ENCODE results near the gene ADCY5. TPM values are rescaled to one million over a fixed set of nuclear protein-coding genes. Genes with fewer than 3 reads are reported as not detected.

The ADCY5 gene
- polyA plus RNA-seq, 1 donor = 10.6 TPM

DNA sequence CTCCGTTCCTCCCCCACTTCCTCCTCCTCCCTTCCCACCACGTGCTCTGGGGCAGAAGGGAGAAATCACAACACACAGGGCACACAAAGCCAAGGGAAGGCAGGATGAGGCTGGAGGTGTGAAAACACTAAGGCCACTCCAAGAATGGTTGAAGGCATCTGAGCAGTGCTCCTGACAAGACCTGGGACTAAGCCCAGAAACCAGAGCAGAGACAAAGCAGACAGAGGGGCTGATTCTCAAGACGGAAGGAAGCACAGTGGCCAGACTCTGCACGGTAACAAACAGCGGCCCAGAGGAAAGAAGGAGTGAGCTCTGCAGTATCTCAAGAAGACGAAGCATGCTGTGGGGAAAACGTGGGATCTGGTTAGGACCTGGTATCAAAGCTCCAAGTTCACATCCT lies 78.1 kb downstream of the ADCY5 start:
- no peak overlapping the region for H3K4me3 ChIP-seq (ENCODE audit: low read length)

GRCh38 chr3:123369085-123369484 lies 79.8 kb downstream of the ADCY5 start:
- H3K9me3 ChIP-seq (ENCODE audit: control insufficient read depth, low read depth, low read length) = no peaks in the 10 kb centered on the region
- H3K4me1 ChIP-seq (ENCODE audit: control insufficient read depth, insufficient read depth, low read length) = no peaks in the 10 kb centered on the region
- no CpG with 5 or more reads among the region's 3 CpGs for WGBS (ENCODE audit: insufficient coverage, low lambda C conversion rate)
- H3K36me3 ChIP-seq (ENCODE audit: control insufficient read depth, insufficient read depth, low read length) = no peaks in the 10 kb centered on the region
- no peaks in the 10 kb centered on the region for H3K27me3 ChIP-seq (ENCODE audit: control insufficient read depth, insufficient read depth, low read length)
- no peak for DNase-seq
- H3K4me3 ChIP-seq (ENCODE audit: low read length) = no peak overlapping the region
- H3K27ac ChIP-seq (ENCODE audit: low read length) = no peak overlapping the region

More for the DNA sequence above, 78.1 kb downstream of the ADCY5 start:
- Histone ChIP-seq H3K27ac (ENCODE audit: low read length) (no peak overlapping the region), H3K9me3 (ENCODE audit: control insufficient read depth, low read depth, low read length) (no peaks in the 10 kb centered on the region), H3K36me3 (ENCODE audit: control insufficient read depth, insufficient read depth, low read length) (no peaks in the 10 kb centered on the region), H3K4me1 (ENCODE audit: control insufficient read depth, insufficient read depth, low read length) (no peaks in the 10 kb centered on the region), H3K27me3 (ENCODE audit: control insufficient read depth, insufficient read depth, low read length) (no peaks in the 10 kb centered on the region)
- WGBS (ENCODE audit: insufficient coverage, low lambda C conversion rate) = no CpG with 5 or more reads among the region's 7 CpGs
- no peak for DNase-seq

- Histone ChIP-seq H3K27ac (ENCODE audit: low read length) (no peak overlapping the region), H3K4me3 (ENCODE audit: low read length) (no peak overlapping the region), H3K4me1 (ENCODE audit: control insufficient read depth, insufficient read depth, low read length) (no peaks in the 10 kb centered on the region), H3K9me3 (ENCODE audit: control insufficient read depth, low read depth, low read length) (no peaks in the 10 kb centered on the region), H3K27me3 (ENCODE audit: control insufficient read depth, insufficient read depth, low read length) (no peaks in the 10 kb centered on the region), H3K36me3 (ENCODE audit: control insufficient read depth, insufficient read depth, low read length) (no peaks in the 10 kb centered on the region)
- no CpG with 5 or more reads among the region's 9 CpGs for WGBS (ENCODE audit: insufficient coverage, low lambda C conversion rate)
- no peak for DNase-seq
Observed at GRCh38 chr3:123367467-123368154, 81.3 kb downstream of the ADCY5 start.

- Histone ChIP-seq H3K36me3 (ENCODE audit: control insufficient read depth, insufficient read depth, low read length) (no peaks in the 10 kb centered on the region), H3K4me1 (ENCODE audit: control insufficient read depth, insufficient read depth, low read length) (no peaks in the 10 kb centered on the region), H3K27ac (ENCODE audit: low read length) (no peak overlapping the region), H3K9me3 (ENCODE audit: control insufficient read depth, low read depth, low read length) (no peaks in the 10 kb centered on the region), H3K27me3 (ENCODE audit: control insufficient read depth, insufficient read depth, low read length) (no peaks in the 10 kb centered on the region), H3K4me3 (ENCODE audit: low read length) (no peak overlapping the region)
- 58% methylated on average over 5 of the region's 6 CpGs for WGBS (ENCODE audit: insufficient coverage, low lambda C conversion rate)
- no peak for DNase-seq
Observed at GRCh38 chr3:123365450-123366143, 83.3 kb downstream of the ADCY5 start.

DNA sequence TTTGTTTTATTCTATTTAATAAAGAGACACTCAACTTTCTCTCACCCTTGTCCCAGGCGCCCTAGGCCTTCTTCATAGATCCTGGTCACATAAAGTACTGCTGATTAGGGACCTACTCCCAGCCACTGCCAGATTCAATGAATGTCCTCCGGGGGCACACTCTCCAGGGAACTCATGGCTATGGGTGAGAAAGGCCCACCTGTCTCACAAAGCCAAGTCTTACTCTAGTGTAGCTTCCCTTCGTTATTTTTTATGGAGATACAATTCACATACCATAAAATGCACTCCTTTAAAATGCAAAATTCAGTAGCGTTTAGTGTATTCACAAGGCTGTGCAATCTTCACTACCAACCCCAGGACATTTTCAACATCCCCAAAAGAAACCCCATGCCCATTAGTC lies 87.8 kb downstream of the ADCY5 start:
- no peaks in the 10 kb centered on the region for H3K36me3 ChIP-seq (ENCODE audit: control insufficient read depth, insufficient read depth, low read length)
- no peaks in the 10 kb centered on the region for H3K27me3 ChIP-seq (ENCODE audit: control insufficient read depth, insufficient read depth, low read length)
- no peak for DNase-seq
- no peak overlapping the region for H3K27ac ChIP-seq (ENCODE audit: low read length)
- no peaks in the 10 kb centered on the region for H3K4me1 ChIP-seq (ENCODE audit: control insufficient read depth, insufficient read depth, low read length)
- H3K4me3 ChIP-seq (ENCODE audit: low read length) = no peak overlapping the region
- no CpG with 5 or more reads among the region's 4 CpGs for WGBS (ENCODE audit: insufficient coverage, low lambda C conversion rate)
- no peaks in the 10 kb centered on the region for H3K9me3 ChIP-seq (ENCODE audit: control insufficient read depth, low read depth, low read length)

GRCh38 chr3:123357275-123357674 lies 91.6 kb downstream of the ADCY5 start:
- DNase-seq = no peak

DNA sequence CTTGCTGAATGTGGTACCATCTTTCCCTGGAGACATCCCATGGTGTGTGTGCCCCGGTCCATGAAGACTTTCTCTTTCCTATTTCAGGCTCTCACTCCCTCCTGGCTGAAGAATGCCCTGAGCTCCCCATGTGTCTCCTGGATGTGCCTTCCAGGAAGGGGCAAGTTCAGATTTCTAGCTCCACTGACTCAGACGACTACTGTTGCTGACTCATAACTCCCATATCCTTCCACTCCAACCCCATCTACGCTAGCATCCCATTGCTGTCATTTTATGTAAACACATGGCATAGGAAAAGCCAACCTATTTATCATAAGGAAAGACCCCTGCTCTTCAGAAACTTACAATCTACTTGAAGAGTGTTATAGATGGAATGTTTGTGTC lies 95.0 kb downstream of the ADCY5 start:
- H3K27me3 ChIP-seq (ENCODE audit: control insufficient read depth, insufficient read depth, low read length) = no peaks in the 10 kb centered on the region
- H3K9me3 ChIP-seq (ENCODE audit: control insufficient read depth, low read depth, low read length) = peaks cover 4% of the 10 kb centered on the region
- no peak overlapping the region for H3K4me3 ChIP-seq (ENCODE audit: low read length)
- no peak for DNase-seq
- no peaks in the 10 kb centered on the region for H3K4me1 ChIP-seq (ENCODE audit: control insufficient read depth, insufficient read depth, low read length)
- WGBS (ENCODE audit: insufficient coverage, low lambda C conversion rate) = no CpG with 5 or more reads among the region's 3 CpGs
- no peaks in the 10 kb centered on the region for H3K36me3 ChIP-seq (ENCODE audit: control insufficient read depth, insufficient read depth, low read length)
- no peak overlapping the region for H3K27ac ChIP-seq (ENCODE audit: low read length)

More at GRCh38 chr3:123357275-123357674, 91.6 kb downstream of the ADCY5 start:
- Histone ChIP-seq H3K27ac (ENCODE audit: low read length) (no peak overlapping the region), H3K27me3 (ENCODE audit: control insufficient read depth, insufficient read depth, low read length) (no peaks in the 10 kb centered on the region), H3K4me3 (ENCODE audit: low read length) (no peak overlapping the region), H3K9me3 (ENCODE audit: control insufficient read depth, low read depth, low read length) (peaks cover 4% of the 10 kb centered on the region), H3K36me3 (ENCODE audit: control insufficient read depth, insufficient read depth, low read length) (no peaks in the 10 kb centered on the region), H3K4me1 (ENCODE audit: control insufficient read depth, insufficient read depth, low read length) (no peaks in the 10 kb centered on the region)
- WGBS (ENCODE audit: insufficient coverage, low lambda C conversion rate) = no CpG with 5 or more reads among the region's 3 CpGs

- Histone ChIP-seq H3K4me3 (ENCODE audit: low read length) (no peak overlapping the region), H3K9me3 (ENCODE audit: control insufficient read depth, low read depth, low read length) (peaks cover 4% of the 10 kb centered on the region), H3K27me3 (ENCODE audit: control insufficient read depth, insufficient read depth, low read length) (no peaks in the 10 kb centered on the region), H3K4me1 (ENCODE audit: control insufficient read depth, insufficient read depth, low read length) (no peaks in the 10 kb centered on the region), H3K36me3 (ENCODE audit: control insufficient read depth, insufficient read depth, low read length) (no peaks in the 10 kb centered on the region), H3K27ac (ENCODE audit: low read length) (no peak overlapping the region)
- WGBS (ENCODE audit: insufficient coverage, low lambda C conversion rate) = 93% methylated on average over 3 of the region's 10 CpGs
- no peak for DNase-seq
Observed at GRCh38 chr3:123353227-123353849, 95.6 kb downstream of the ADCY5 start.

- no peak for DNase-seq
- H3K27ac ChIP-seq (ENCODE audit: low read length) = no peak overlapping the region
- no CpG with 5 or more reads among the region's 15 CpGs for WGBS (ENCODE audit: insufficient coverage, low lambda C conversion rate)
Observed at GRCh38 chr3:123352134-123352554, 96.7 kb downstream of the ADCY5 start.

GRCh38 chr3:123351501-123351900 lies 97.4 kb downstream of the ADCY5 start:
- H3K27ac ChIP-seq (ENCODE audit: low read length) = no peak overlapping the region
- no peak for DNase-seq
- no CpG with 5 or more reads among the region's 4 CpGs for WGBS (ENCODE audit: insufficient coverage, low lambda C conversion rate)
- peaks cover 4% of the 10 kb centered on the region for H3K9me3 ChIP-seq (ENCODE audit: control insufficient read depth, low read depth, low read length)
- H3K27me3 ChIP-seq (ENCODE audit: control insufficient read depth, insufficient read depth, low read length) = no peaks in the 10 kb centered on the region
- H3K4me1 ChIP-seq (ENCODE audit: control insufficient read depth, insufficient read depth, low read length) = no peaks in the 10 kb centered on the region
- no peaks in the 10 kb centered on the region for H3K36me3 ChIP-seq (ENCODE audit: control insufficient read depth, insufficient read depth, low read length)
- no peak overlapping the region for H3K4me3 ChIP-seq (ENCODE audit: low read length)

More at GRCh38 chr3:123352134-123352554, 96.7 kb downstream of the ADCY5 start:
- Histone ChIP-seq H3K4me3 (ENCODE audit: low read length) (no peak overlapping the region), H3K36me3 (ENCODE audit: control insufficient read depth, insufficient read depth, low read length) (no peaks in the 10 kb centered on the region), H3K27me3 (ENCODE audit: control insufficient read depth, insufficient read depth, low read length) (no peaks in the 10 kb centered on the region), H3K4me1 (ENCODE audit: control insufficient read depth, insufficient read depth, low read length) (no peaks in the 10 kb centered on the region), H3K9me3 (ENCODE audit: control insufficient read depth, low read depth, low read length) (peaks cover 4% of the 10 kb centered on the region)

All from large intestine (tissue), 3 donors.